Psoas muscle (tissue), 8 donors: ENCODE measurements around the gene CPXM2. TPM values are rescaled to one million over a fixed set of nuclear protein-coding genes. Genes with fewer than 3 reads are reported as not detected.

Experiments used
- ATAC-seq, 4 donors: fragments of 200-7000 bp; cut with Tn5 transposase; one replicate each; pipeline ENCODE4 v1.9.1; 2020; ENCODE audit warnings: moderate library complexity in 3 of 4, mild to moderate bottlenecking in 2 of 4
- DNase-seq, 2 donors: peaks; one replicate each; pipeline ENCODE4 v3.0.0-alpha.2; 2020
- H3K27ac ChIP-seq: fragments of 200-600 bp; one replicate; pipeline ENCODE4 v1.8.0; 2022
- H3K27me3 ChIP-seq, 3 donors: fragments of 200-600 bp in 1 of 3; one replicate each; pipeline versions ENCODE4 v1.6.1 to v1.8.0; 2013 to 2022; ENCODE audit warnings: low read length in 2 of 3, mild to moderate bottlenecking in 2 of 3, moderate library complexity in 1 of 3; ENCODE audit not compliant: insufficient read depth in 3 of 3
- H3K36me3 ChIP-seq, 2 donors: fragments of 200-600 bp in 1 of 2; one replicate each; pipeline versions ENCODE4 v1.6.1 to v1.8.0; 2013 to 2022; ENCODE audit warnings: low read depth in 1 of 2, mild to moderate bottlenecking in 1 of 2, moderate library complexity in 1 of 2; ENCODE audit not compliant: insufficient read depth in 1 of 2
- H3K4me1 ChIP-seq: fragments of 200-600 bp; one replicate; pipeline ENCODE4 v1.8.0; 2022
- H3K4me3 ChIP-seq: fragments of 200-600 bp; one replicate; pipeline ENCODE4 v1.8.0; 2022; ENCODE audit warnings: mild to moderate bottlenecking
- H3K9me3 ChIP-seq: fragments of 200-600 bp; one replicate; pipeline ENCODE4 v1.8.0; 2022
- CTCF ChIP-seq: fragments of 200-600 bp; IDR thresholded peaks from one replicate; pipeline ENCODE4 v1.8.0; 2022; ENCODE audit warnings: antibody characterized with exemption
- WGBS, 3 donors: extraction: QIAGEN DNeasy Blood & Tissue Kit; methylation state at CpG; one replicate each; pipeline versions ENCODE4 v1.1.6 to v1.1.7; 2013; 5-methylcytosine and 5-hydroxymethylcytosine counted together
- intact Hi-C, 2 donors: fragments of 100-400 bp; cut with DNase I; formaldehyde crosslinking; loops; one replicate each; pipeline versions ENCODE4 v1.11.0 to v1.14.2; 2022
- polyA plus RNA-seq, 3 donors: library from polyadenylated mRNA; stranded (reverse); fragments of 200-250 nt; gene quantifications; one replicate each; pipeline ENCODE4 v1.2.3, GENCODE V29; 2013
- total RNA-seq, 4 donors: library from RNA; stranded (reverse); fragmentation: NEBNext Ultra II Directional in 2 of 4; extraction: Animal tissue kit (Norgen Biotek cat#: 25700) in 2 of 4; gene quantifications; one replicate each; pipeline versions ENCODE4 v1.2.1 to v1.2.4, GENCODE V29; 2021 to 2023
- donor health status: healthy with polysubstance abuse.
- donor health status: DM: no; HTN: no; CAD: no; lungs with moderate emphysema.
- donor health status: Bipolar disorder and iron deficiency.
- donor health status: healthy.
- donor health status: DM: yes; HTN: yes; CAD: no.
- donor health status: DM: no; HTN: no; CAD: no.
- donor health status: DM: no; HTN: no; CAD: no.
- donor health status: DM: yes; HTN: yes; CAD: no.

Gene CPXM2
- total and polyA plus RNA-seq, 7 donors = 0.78 to 5.2 (median 1.4) TPM

- Histone ChIP-seq H3K9me3 (no peaks in the 10 kb centered on the region), H3K27me3 (peaks cover 0 to 14% (median 6%) of the 10 kb centered on the region in 3 donors), H3K4me3 (no peak overlapping the region), H3K27ac (no peak overlapping the region), H3K36me3 (no peaks in the 10 kb centered on the region), H3K4me1 (no peaks in the 10 kb centered on the region)
- intact Hi-C loops = no loop called here
- no peak for TF ChIP-seq CTCF
- DNase-seq (no peak), ATAC-seq (no peak)
- 66 to 71% (median 66%) methylated on average over 9 of the region's 9 CpGs for WGBS, 3 donors
These were observed 110.2 kb downstream of the CPXM2 start for GRCh38 chr10:123781324-123781900.

DNA sequence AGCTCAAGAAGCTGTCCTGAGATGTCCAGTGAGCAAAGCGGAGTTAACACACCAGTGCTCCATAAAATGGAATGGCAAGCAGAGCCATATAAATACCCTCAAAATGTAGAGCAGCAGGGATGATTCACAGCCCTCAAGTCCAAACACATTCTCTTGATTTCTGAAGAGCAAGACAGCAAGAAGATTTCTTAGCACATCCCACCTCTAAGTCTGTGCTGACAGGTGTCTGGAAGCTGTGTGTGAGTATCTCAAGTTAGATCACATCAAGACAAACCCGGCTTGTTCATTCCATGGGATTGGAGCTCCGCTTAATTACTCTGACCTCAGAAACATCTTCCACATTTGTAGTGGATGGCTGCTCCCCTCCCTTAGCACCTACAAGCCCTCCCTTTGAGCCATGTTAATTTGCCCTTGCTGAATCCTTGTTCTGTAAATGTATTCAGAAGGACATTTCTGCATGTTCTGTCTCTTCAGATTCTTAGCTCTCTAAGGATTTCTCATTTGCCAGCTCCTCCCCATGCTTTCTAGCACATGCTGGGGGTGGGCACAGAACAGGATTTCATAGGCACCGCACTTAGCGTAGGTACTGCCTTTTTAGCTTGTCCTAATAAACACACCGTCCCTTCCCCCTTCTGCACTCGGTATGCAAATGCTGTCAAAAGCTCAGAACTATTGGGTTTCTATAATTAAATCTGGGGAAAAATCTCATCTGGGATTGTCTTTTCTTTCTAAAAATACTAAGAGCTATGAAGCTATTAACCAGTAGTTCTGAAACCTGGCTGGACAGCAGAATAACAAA is 112.7 kb downstream of the CPXM2 start:
- WGBS, 3 donors = 54 to 56% (median 55%) methylated on average over 7 of the region's 7 CpGs
- ATAC-seq (no peak), DNase-seq (no peak)
- H3K27ac ChIP-seq = no peak overlapping the region
- no peaks in the 10 kb centered on the region for H3K36me3 ChIP-seq
- intact Hi-C loops = no loop called here
- H3K27me3 ChIP-seq = peaks cover 0 to 19% (median 6%) of the 10 kb centered on the region in 3 donors
- no peak for TF ChIP-seq CTCF
- H3K4me1 ChIP-seq = no peaks in the 10 kb centered on the region
- no peak overlapping the region for H3K4me3 ChIP-seq
- no peaks in the 10 kb centered on the region for H3K9me3 ChIP-seq

GRCh38 chr10:123777881-123778280 is 113.7 kb downstream of the CPXM2 start:
- TF ChIP-seq CTCF = no peak
- intact Hi-C loops = no loop called here
- DNase-seq (no peak), ATAC-seq (no peak)
- Histone ChIP-seq H3K4me1 (no peaks in the 10 kb centered on the region), H3K27ac (no peak overlapping the region), H3K4me3 (no peak overlapping the region), H3K9me3 (no peaks in the 10 kb centered on the region), H3K27me3 (peaks cover 0 to 20% (median 7%) of the 10 kb centered on the region in 3 donors), H3K36me3 (no peaks in the 10 kb centered on the region)
- WGBS, 3 donors = 44 to 64% (median 58%) methylated on average over 3 of the region's 3 CpGs

DNA sequence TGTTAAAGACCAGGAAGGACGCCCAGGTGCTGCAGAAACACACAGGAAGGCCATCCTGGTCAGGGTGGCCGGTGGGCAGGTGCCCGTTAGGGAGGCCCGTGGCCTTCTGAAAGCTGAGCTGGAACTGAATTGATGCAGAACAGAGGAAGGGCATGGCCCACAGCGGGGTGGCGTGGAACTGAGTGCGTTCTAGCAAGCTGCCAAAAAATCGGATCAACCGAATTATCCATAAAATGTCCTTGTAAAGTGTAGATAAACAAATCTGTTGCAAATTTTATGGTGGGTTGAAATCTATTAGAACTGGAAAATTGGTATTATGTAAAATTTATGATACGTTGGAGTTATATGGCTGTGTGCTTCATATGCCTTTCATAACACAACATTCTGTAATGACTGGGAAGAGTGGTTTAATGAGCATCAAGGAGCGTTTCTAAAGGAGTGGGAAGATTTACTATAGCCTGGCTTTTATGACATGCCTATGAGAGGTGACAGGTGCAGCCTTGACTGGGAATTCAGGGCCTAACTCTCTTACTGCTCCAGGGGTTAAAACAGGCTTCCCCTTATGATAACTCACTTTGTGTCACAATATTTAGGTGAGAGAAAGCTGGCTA is 117.4 kb downstream of the CPXM2 start:
- H3K27ac ChIP-seq = no peak overlapping the region
- 26 to 41% (median 28%) methylated on average over 11 of the region's 11 CpGs for WGBS, 3 donors
- intact Hi-C loops = no loop called here
- no peaks in the 10 kb centered on the region for H3K4me1 ChIP-seq
- H3K27me3 ChIP-seq = peaks cover 0 to 15% (median 4%) of the 10 kb centered on the region in 3 donors
- DNase-seq (no peak), ATAC-seq (no peak)
- TF ChIP-seq CTCF = no peak
- no peaks in the 10 kb centered on the region for H3K9me3 ChIP-seq
- no peaks in the 10 kb centered on the region for H3K36me3 ChIP-seq
- H3K4me3 ChIP-seq = no peak overlapping the region
